ES-I3 (cell line): ENCODE results near the gene ERBB4.

Experiments used
- H3K36me3 ChIP-seq: 2 replicates; pipeline ENCODE4 v1.6.1; 2013; ENCODE audit warnings: mild to moderate bottlenecking, low read length, control low read depth, moderate library complexity; ENCODE audit not compliant: insufficient read depth
- H3K4me1 ChIP-seq: 2 replicates; pipeline ENCODE4 v1.6.1; 2013; ENCODE audit warnings: mild to moderate bottlenecking, control low read depth, low read length; ENCODE audit not compliant: insufficient read depth
- H3K9ac ChIP-seq: 2 replicates; pipeline ENCODE4 v1.6.1; 2013; ENCODE audit warnings: low read depth, mild to moderate bottlenecking, low read length, moderate library complexity
- H3K9me3 ChIP-seq: 2 replicates; pipeline ENCODE4 v1.6.1; 2013; ENCODE audit warnings: mild to moderate bottlenecking, low read length, moderate library complexity; ENCODE audit not compliant: control insufficient read depth, insufficient read depth

The ERBB4 gene

GRCh38 chr2:212535996-212536816, 2.4 kb downstream of the ERBB4 start:
- Histone ChIP-seq H3K36me3 (no peaks in the 10 kb centered on the region), H3K9me3 (no peaks in the 10 kb centered on the region), H3K4me1 (0 out of 2 replicates have a peak, but pooled peaks cover 4% of the 10 kb centered on the region), H3K9ac (peak overlapping the region; percentile 69; the same call in 1 of the 2 replicates)

DNA sequence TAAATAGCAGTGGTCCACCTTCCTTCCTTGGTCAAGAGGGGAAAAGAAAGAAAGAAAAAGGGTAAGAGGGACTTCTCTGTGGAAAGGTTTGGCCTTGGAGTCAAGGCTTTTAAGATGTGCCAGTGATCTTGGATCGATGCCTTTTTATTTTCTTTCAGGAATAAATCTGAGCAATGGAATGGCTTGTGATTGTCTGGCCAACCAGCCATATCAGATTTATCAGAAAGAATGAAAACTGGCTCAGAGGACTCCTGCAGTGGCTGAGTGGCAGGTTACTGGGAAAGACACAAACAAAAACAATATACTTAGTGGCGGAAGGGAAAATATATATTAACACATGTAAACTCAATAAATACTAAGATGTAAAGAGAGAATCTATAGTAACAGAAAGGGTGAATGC, 4.3 kb downstream of the ERBB4 start:
- H3K4me1 ChIP-seq: 0 out of 2 replicates have a peak, but pooled peaks cover 4% of the 10 kb centered on the region
- no peak overlapping the region for H3K9ac ChIP-seq
- no peaks in the 10 kb centered on the region for H3K36me3 ChIP-seq
- no peaks in the 10 kb centered on the region for H3K9me3 ChIP-seq

- H3K9ac ChIP-seq: no peak overlapping the region
- no peaks in the 10 kb centered on the region for H3K36me3 ChIP-seq
- H3K9me3 ChIP-seq: no peaks in the 10 kb centered on the region
- 0 out of 2 replicates have a peak, but pooled peaks cover 4% of the 10 kb centered on the region for H3K4me1 ChIP-seq
Measured at GRCh38 chr2:212532585-212532984, 6.0 kb downstream of the ERBB4 start.

- Histone ChIP-seq H3K4me1 (0 out of 2 replicates have a peak, but pooled peaks cover 4% of the 10 kb centered on the region), H3K9ac (no peak overlapping the region), H3K9me3 (no peaks in the 10 kb centered on the region), H3K36me3 (no peaks in the 10 kb centered on the region)
Measured at GRCh38 chr2:212532087-212532486, 6.5 kb downstream of the ERBB4 start.

DNA sequence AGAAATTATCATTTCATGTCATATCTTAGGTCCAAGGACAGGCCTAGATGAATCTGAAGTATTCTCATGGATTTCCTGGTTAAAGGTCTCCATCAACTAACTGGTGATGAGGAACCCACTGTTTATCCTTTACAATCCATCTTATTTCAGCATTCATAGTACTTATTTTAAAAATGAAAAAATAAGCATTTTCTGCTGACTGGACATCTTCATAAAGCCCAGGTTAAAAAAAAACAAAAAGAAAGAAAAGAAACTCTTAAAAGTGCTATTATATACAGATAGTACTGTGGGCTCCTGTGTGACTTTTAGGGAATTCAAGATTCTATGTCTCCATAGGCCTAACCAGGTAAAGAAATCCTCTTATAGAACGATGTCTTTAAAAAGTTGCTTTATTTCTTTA, 7.1 kb downstream of the ERBB4 start:
- H3K36me3 ChIP-seq: no peaks in the 10 kb centered on the region
- H3K9me3 ChIP-seq: no peaks in the 10 kb centered on the region
- 0 out of 2 replicates have a peak, but pooled peaks cover 4% of the 10 kb centered on the region for H3K4me1 ChIP-seq
- H3K9ac ChIP-seq: no peak overlapping the region

GRCh38 chr2:212530991-212531390, 7.6 kb downstream of the ERBB4 start:
- H3K9me3 ChIP-seq: no peaks in the 10 kb centered on the region
- no peak overlapping the region for H3K9ac ChIP-seq
- 0 out of 2 replicates have a peak, but pooled peaks cover 3% of the 10 kb centered on the region for H3K4me1 ChIP-seq
- no peaks in the 10 kb centered on the region for H3K36me3 ChIP-seq

DNA sequence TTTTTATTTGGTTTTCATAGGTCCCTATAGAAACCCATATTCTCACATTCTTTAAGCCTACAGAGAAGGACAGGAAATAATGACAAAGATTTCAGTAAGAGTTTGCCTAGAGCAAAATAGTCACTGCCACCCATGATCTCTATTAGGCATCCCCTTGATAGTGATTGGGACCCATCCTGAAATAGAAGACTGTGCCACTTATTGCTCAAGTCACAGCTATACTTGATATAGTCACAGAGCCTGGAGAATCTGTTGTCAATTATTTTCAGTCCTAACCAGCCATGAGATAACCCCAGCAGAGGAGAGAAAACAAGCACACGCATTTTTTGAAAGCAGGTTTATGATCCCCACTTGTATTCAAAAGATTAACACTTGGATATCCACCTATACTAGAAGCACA, 8.2 kb downstream of the ERBB4 start:
- no peaks in the 10 kb centered on the region for H3K36me3 ChIP-seq
- no peaks in the 10 kb centered on the region for H3K9me3 ChIP-seq
- no peak overlapping the region for H3K9ac ChIP-seq
- H3K4me1 ChIP-seq: no peaks in the 10 kb centered on the region

GRCh38 chr2:212528106-212528856, 10.3 kb downstream of the ERBB4 start:
- H3K36me3 ChIP-seq: no peaks in the 10 kb centered on the region
- no peaks in the 10 kb centered on the region for H3K9me3 ChIP-seq
- no peak overlapping the region for H3K9ac ChIP-seq
- no peaks in the 10 kb centered on the region for H3K4me1 ChIP-seq

DNA sequence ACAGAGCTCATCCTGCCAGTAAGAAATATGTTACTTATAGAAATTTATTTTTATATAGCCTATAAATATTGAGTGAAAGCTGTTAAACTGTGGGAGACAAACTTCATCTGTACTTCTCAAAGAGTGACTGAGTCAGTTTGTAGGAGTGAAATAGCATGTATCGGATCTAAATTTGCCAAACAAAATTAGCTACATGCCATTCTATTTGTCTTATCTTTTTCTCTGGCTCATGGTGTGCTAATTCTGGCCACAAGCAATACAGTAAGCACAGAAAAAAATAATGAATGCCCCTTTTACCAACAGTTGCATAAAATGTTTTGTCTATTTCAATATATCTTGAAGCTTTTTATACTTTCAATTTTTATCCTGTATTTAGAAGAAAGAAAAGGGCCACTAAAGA, 12.5 kb downstream of the ERBB4 start:
- H3K9ac ChIP-seq: no peak overlapping the region
- no peaks in the 10 kb centered on the region for H3K9me3 ChIP-seq
- H3K36me3 ChIP-seq: no peaks in the 10 kb centered on the region
- H3K4me1 ChIP-seq: no peaks in the 10 kb centered on the region

GRCh38 chr2:212523756-212524155, 14.8 kb downstream of the ERBB4 start:
- Histone ChIP-seq H3K4me1 (no peaks in the 10 kb centered on the region), H3K36me3 (no peaks in the 10 kb centered on the region), H3K9me3 (no peaks in the 10 kb centered on the region), H3K9ac (no peak overlapping the region)

GRCh38 chr2:212520340-212520739, 18.3 kb downstream of the ERBB4 start:
- H3K36me3 ChIP-seq: no peaks in the 10 kb centered on the region

GRCh38 chr2:212517693-212518092, 20.9 kb downstream of the ERBB4 start:
- Histone ChIP-seq H3K9me3 (no peaks in the 10 kb centered on the region), H3K4me1 (no peaks in the 10 kb centered on the region), H3K9ac (no peak overlapping the region), H3K36me3 (no peaks in the 10 kb centered on the region)

More at GRCh38 chr2:212520340-212520739, 18.3 kb downstream of the ERBB4 start:
- H3K9me3 ChIP-seq: no peaks in the 10 kb centered on the region
- no peak overlapping the region for H3K9ac ChIP-seq
- H3K4me1 ChIP-seq: no peaks in the 10 kb centered on the region

DNA sequence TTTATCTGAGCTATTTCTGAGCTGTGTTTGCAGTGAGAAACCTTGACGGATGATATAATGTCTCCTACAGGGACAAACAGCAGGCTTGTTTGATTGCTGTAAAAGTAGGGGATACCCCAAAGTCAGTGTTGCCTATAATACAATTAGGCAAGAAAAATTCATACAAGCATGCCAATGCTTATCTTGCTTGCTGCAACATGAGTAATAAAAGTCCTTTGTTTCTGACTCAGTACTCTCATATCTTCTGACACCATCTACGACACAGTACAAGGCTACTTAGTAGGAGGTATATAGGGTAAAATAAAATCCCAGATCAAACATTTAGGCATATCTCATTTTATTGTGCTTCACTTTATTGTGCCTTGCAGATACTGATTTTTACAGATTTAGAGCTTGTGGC, 33.0 kb downstream of the ERBB4 start:
- no peaks in the 10 kb centered on the region for H3K4me1 ChIP-seq
- no peaks in the 10 kb centered on the region for H3K9me3 ChIP-seq
- no peak overlapping the region for H3K9ac ChIP-seq
- H3K36me3 ChIP-seq: no peaks in the 10 kb centered on the region

DNA sequence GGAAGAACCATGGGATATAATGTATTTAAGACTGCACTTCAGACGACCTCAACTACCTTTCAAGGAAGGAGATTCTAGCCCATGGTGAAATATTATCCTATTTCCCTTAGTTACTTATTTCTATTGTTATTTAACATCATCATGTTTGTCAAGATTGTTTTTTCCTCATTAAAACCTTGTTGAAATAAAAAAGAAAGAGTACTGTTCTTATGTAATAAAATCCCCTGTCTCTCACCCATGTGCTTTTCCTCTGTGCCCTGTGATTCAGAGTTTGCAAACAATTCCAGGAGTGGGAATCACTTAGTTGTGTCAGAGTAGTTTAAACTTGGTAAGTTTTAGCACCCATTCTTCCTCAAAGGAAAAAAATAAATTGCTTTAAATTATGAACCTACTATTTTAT, 43.6 kb downstream of the ERBB4 start:
- Histone ChIP-seq H3K4me1 (no peaks in the 10 kb centered on the region), H3K9ac (no peak overlapping the region), H3K9me3 (no peaks in the 10 kb centered on the region), H3K36me3 (no peaks in the 10 kb centered on the region)
